ENCODE results near the gene NOX5. TPM values are rescaled to one million over a fixed set of nuclear protein-coding genes. Genes with fewer than 3 reads are reported as not detected.

The NOX5 gene
- total RNA-seq, 2 experiments from 2014 or later: not detected

DNA sequence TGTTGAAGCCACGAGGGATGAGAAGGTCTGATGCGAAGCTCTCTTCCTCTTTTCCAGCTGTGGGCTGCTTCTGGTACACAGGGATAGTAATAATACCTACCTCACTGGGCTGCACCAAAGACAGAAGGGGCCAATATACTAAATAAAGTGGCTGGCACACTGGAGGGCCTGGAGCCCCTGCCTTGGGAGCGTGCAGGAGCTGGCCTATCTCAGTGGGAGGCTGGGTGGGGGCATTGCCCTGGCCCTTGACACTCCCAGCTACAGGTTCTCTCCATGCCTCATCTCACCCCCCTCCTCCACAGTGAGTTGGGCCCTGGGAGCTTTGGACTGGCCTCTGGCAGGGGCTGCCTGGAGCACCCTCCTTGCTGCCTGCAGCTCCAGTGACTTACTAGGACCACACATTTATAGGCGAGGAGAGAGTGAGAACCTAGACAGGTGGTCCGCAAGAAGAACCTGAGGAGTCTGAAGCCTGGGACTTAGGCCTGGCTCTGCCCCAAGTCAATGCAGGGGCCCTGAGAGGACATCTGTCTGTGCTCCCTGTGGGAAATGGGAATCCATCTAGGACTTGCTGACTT is 1.6 kb downstream of the NOX5 start:
- peaks cover 12% of the 10 kb centered on the region for H3K27me3 Mint-ChIP-seq
- no peaks in the 10 kb centered on the region for H3K4me1 Mint-ChIP-seq
- no peaks in the 10 kb centered on the region for H3K36me3 Mint-ChIP-seq (ENCODE audit: low read depth)
- peaks cover 4% of the 10 kb centered on the region for H3K9me3 Mint-ChIP-seq
- H3K4me3 Mint-ChIP-seq: no peak overlapping the region
- peak; percentile 9 for DNase-seq
- CTCF ChIA-PET: interaction anchor here (0.9 kb wide), 1 partner anchor 11 kb away, joined by 3 read pairs; no protein-coding TSS in a partner anchor
- H3K27ac Mint-ChIP-seq: no peak overlapping the region
- POLR2A ChIA-PET: no interaction called here

DNA sequence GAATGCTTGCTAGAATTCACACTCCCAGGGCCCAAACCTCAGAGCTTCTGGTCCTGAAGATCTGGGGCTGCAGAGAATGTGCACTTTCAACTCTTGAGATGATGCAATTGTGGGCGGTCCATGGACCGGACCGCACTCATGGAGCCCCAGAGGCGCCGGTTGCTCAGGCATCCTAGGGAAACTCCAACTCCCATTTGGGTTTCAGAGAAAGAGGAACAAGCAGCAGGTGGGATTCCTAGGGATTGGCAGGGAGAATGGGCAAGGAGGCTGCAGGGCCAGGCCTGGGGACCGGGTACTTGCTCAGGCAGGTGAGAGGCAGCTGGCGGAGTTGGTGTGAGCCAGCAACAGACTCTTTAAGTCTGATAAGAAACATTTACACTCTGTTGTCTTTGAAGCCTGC is 3.5 kb downstream of the NOX5 start:
- CTCF ChIA-PET: interaction anchor here (1.4 kb wide), 1 partner anchor 10 kb away, joined by 3 read pairs; no protein-coding TSS in a partner anchor
- Mint-ChIP-seq H3K4me1 (no peaks in the 10 kb centered on the region), H3K27me3 (peaks cover 12% of the 10 kb centered on the region), H3K9me3 (no peaks in the 10 kb centered on the region), H3K36me3 (ENCODE audit: low read depth) (no peaks in the 10 kb centered on the region), H3K27ac (no peak overlapping the region), H3K4me3 (no peak overlapping the region)
- no peak for DNase-seq
- POLR2A ChIA-PET: no interaction called here

- ChIA-PET CTCF (no interaction called here), POLR2A (no interaction called here)
- Mint-ChIP-seq H3K27ac (no peak overlapping the region), H3K27me3 (peaks cover 12% of the 10 kb centered on the region), H3K36me3 (ENCODE audit: low read depth) (no peaks in the 10 kb centered on the region), H3K9me3 (no peaks in the 10 kb centered on the region), H3K4me3 (no peak overlapping the region), H3K4me1 (no peaks in the 10 kb centered on the region)
- DNase-seq: no peak
These were observed 4.5 kb downstream of the NOX5 start for GRCh38 chr15:69018951-69019350.

DNA sequence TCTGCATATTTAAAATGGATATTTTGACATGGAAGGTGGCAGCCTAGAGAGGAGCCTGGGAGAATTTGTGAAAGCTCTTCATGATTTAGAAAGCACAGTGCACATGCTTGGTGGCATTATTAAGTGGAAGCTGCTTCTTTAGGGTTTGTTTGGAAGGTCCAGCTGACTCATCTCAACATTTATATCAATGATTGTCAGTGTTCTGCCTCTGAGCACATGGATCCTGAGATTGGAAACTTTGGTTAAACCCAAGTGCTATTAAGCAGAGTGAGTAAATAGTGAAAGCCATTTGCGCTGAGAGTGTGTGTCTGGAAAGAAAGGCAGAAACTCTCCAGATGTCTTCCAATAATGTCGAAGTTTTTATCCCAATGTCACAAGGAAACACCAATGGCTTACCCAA is 7.4 kb downstream of the NOX5 start:
- POLR2A ChIA-PET: no interaction called here
- no peak overlapping the region for H3K27ac Mint-ChIP-seq
- H3K4me3 Mint-ChIP-seq: no peak overlapping the region

GRCh38 chr15:69025320-69025719 is 10.8 kb downstream of the NOX5 start:
- POLR2A ChIA-PET: no interaction called here
- Mint-ChIP-seq H3K36me3 (ENCODE audit: low read depth) (no peaks in the 10 kb centered on the region), H3K9me3 (no peaks in the 10 kb centered on the region), H3K27ac (no peak overlapping the region), H3K4me3 (no peak overlapping the region), H3K4me1 (no peaks in the 10 kb centered on the region), H3K27me3 (peaks cover 22% of the 10 kb centered on the region)
- no peak for DNase-seq
- CTCF ChIA-PET: no interaction called here

More for the DNA sequence above, 7.4 kb downstream of the NOX5 start:
- CTCF ChIA-PET: no interaction called here
- Mint-ChIP-seq H3K27me3 (peaks cover 17% of the 10 kb centered on the region), H3K36me3 (ENCODE audit: low read depth) (no peaks in the 10 kb centered on the region), H3K9me3 (no peaks in the 10 kb centered on the region), H3K4me1 (no peaks in the 10 kb centered on the region)
- DNase-seq: no peak

GRCh38 chr15:69026355-69026754 is 11.9 kb downstream of the NOX5 start:
- Mint-ChIP-seq H3K4me3 (no peak overlapping the region), H3K36me3 (ENCODE audit: low read depth) (no peaks in the 10 kb centered on the region), H3K9me3 (no peaks in the 10 kb centered on the region), H3K4me1 (peaks cover 1% of the 10 kb centered on the region), H3K27me3 (peaks cover 30% of the 10 kb centered on the region), H3K27ac (no peak overlapping the region)
- DNase-seq: no peak
- CTCF ChIA-PET: no interaction called here
- POLR2A ChIA-PET: no interaction called here

- POLR2A ChIA-PET: no interaction called here
- CTCF ChIA-PET: no interaction called here
- no peaks in the 10 kb centered on the region for H3K36me3 Mint-ChIP-seq (ENCODE audit: low read depth)
- no peak for DNase-seq
- no peak overlapping the region for H3K4me3 Mint-ChIP-seq
- H3K27me3 Mint-ChIP-seq: peaks cover 27% of the 10 kb centered on the region
- H3K9me3 Mint-ChIP-seq: no peaks in the 10 kb centered on the region
- H3K27ac Mint-ChIP-seq: no peak overlapping the region
- peaks cover 5% of the 10 kb centered on the region for H3K4me1 Mint-ChIP-seq
These were observed 13.6 kb downstream of the NOX5 start for GRCh38 chr15:69027976-69028518.

- Mint-ChIP-seq H3K27ac (no peak overlapping the region), H3K4me1 (peaks cover 11% of the 10 kb centered on the region), H3K9me3 (no peaks in the 10 kb centered on the region), H3K4me3 (no peak overlapping the region), H3K27me3 (peaks cover 14% of the 10 kb centered on the region), H3K36me3 (ENCODE audit: low read depth) (no peaks in the 10 kb centered on the region)
- peak; percentile 40 for DNase-seq
- CTCF ChIA-PET: interaction anchor here (0.7 to 1.4 kb wide), 7 partner anchors 11 to 197 kb away, joined by 3 to 4 read pairs (median 3); no protein-coding TSS in a partner anchor
- POLR2A ChIA-PET: no interaction called here
These were observed 16.8 kb downstream of the NOX5 start for GRCh38 chr15:69031013-69032001.

DNA sequence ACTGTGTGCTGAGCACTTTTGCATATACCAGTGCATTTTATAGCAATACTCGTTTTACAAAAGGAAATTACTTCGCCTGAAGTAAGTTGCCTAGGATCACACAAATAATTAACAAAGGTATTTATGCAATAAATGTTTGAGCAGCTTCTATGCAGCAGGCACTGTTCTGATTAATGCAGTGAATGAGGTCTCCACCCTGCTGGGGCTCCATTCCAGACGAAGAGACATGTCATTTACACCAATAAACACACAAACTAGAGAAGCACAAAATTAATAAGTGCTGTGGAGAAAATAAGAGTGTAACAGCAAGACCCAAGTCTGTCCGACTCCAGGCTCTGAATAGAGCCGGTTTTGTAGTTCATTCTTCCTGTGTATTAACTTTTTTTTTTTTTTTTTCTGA is 17.5 kb downstream of the NOX5 start:
- H3K9me3 Mint-ChIP-seq: no peaks in the 10 kb centered on the region
- no peak overlapping the region for H3K4me3 Mint-ChIP-seq
- H3K36me3 Mint-ChIP-seq (ENCODE audit: low read depth): no peaks in the 10 kb centered on the region
- ChIA-PET POLR2A (no interaction called here), CTCF (interaction anchor here (0.7 to 1.4 kb wide), 7 partner anchors 10 to 196 kb away, joined by 3 to 4 read pairs (median 3); no protein-coding TSS in a partner anchor)
- no peak overlapping the region for H3K27ac Mint-ChIP-seq
- H3K27me3 Mint-ChIP-seq: peaks cover 14% of the 10 kb centered on the region
- peaks cover 11% of the 10 kb centered on the region for H3K4me1 Mint-ChIP-seq
- DNase-seq: no peak

- ChIA-PET POLR2A (no interaction called here), CTCF (interaction anchor here (0.5 to 1.4 kb wide), 3 partner anchors 10 to 1393 kb away, joined by 3 to 4 read pairs (median 3); no protein-coding TSS in a partner anchor)
- H3K9me3 Mint-ChIP-seq: no peaks in the 10 kb centered on the region
- H3K4me1 Mint-ChIP-seq: peaks cover 11% of the 10 kb centered on the region
- no peak for DNase-seq
- no peak overlapping the region for H3K27ac Mint-ChIP-seq
- H3K4me3 Mint-ChIP-seq: no peak overlapping the region
- no peaks in the 10 kb centered on the region for H3K36me3 Mint-ChIP-seq (ENCODE audit: low read depth)
- H3K27me3 Mint-ChIP-seq: peaks cover 17% of the 10 kb centered on the region
These were observed 18.3 kb downstream of the NOX5 start for GRCh38 chr15:69032703-69033373.

DNA sequence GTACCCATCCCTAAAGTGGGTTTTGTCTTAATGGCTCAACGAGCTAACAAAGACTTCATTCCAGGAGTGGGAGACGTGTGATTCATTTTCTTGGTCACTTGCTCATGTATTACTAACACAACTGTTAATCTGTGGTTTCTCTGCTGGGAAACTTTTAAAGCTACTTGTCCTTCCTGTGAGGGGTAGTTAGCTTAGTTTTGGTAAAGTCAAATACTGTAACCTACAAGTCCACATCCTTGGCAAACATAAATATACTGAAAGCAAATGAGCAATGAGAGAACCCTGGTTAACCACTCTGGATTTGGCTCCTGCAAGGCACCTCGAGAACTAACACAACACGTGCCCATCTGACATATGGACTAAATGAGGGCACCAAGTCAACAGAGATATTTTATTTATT is 19.9 kb downstream of the NOX5 start:
- CTCF ChIA-PET: interaction anchor here (0.6 kb wide), 1 partner anchor 14 kb away, joined by 4 read pairs; no protein-coding TSS in a partner anchor
- H3K36me3 Mint-ChIP-seq (ENCODE audit: low read depth): no peaks in the 10 kb centered on the region
- peaks cover 14% of the 10 kb centered on the region for H3K27me3 Mint-ChIP-seq
- DNase-seq: no peak
- H3K9me3 Mint-ChIP-seq: no peaks in the 10 kb centered on the region
- no peak overlapping the region for H3K4me3 Mint-ChIP-seq
- H3K27ac Mint-ChIP-seq: no peak overlapping the region
- POLR2A ChIA-PET: no interaction called here
- peaks cover 11% of the 10 kb centered on the region for H3K4me1 Mint-ChIP-seq

GRCh38 chr15:69035205-69035917 is 20.9 kb downstream of the NOX5 start:
- Mint-ChIP-seq H3K4me1 (peaks cover 11% of the 10 kb centered on the region), H3K36me3 (ENCODE audit: low read depth) (no peaks in the 10 kb centered on the region), H3K27ac (no peak overlapping the region), H3K9me3 (no peaks in the 10 kb centered on the region), H3K4me3 (no peak overlapping the region), H3K27me3 (peaks cover 11% of the 10 kb centered on the region)
- ChIA-PET CTCF (no interaction called here), POLR2A (no interaction called here)
- no peak for DNase-seq
